Upper lobe of left lung (tissue), 4 donors: ENCODE data around the gene PCCA.

Experiments
- EP300 ChIP-seq, 4 donors: sonication (generic); formaldehyde crosslinking; IDR thresholded peaks; one replicate each; pipeline ENCODE4 v1.5.1; 2017; ENCODE audit warnings: antibody characterized with exemption in 4 of 4, control low read depth in 2 of 4
- TF ChIP-seq, protein P1 (sequence below), 6 experiments: fragments of 450-650 bp in 4 of 6; fragments of 200-600 bp in 2 of 6; sonication (generic) in 2 of 6; IDR thresholded peaks; one replicate each; pipeline ENCODE4 v1.5.1; 2016 to 2019; ENCODE audit warnings: antibody characterized with exemption in 6 of 6

DNA sequence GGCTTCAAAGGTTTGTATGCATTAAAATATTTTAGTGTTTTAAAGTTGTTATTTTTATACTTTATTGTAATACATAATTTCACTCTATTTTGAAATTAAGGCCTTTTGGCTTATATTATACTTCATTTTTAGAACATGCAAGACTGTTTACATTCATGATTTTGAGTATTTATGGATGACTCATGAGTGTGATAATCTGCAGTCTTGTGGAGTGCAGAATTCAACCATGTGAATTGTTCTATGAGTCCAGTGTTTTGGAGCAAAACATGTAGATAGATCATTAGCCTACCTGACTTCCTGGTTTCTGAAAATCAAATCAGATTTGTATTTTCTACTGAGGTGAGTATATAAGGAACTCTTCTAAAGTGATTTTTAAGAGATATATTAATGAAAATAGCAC lies 241.8 kb downstream of the PCCA start:
- no peak for TF ChIP-seq EP300 (IDR thresholded peaks at IDR 0.05)
- TF ChIP-seq, protein P1, sequence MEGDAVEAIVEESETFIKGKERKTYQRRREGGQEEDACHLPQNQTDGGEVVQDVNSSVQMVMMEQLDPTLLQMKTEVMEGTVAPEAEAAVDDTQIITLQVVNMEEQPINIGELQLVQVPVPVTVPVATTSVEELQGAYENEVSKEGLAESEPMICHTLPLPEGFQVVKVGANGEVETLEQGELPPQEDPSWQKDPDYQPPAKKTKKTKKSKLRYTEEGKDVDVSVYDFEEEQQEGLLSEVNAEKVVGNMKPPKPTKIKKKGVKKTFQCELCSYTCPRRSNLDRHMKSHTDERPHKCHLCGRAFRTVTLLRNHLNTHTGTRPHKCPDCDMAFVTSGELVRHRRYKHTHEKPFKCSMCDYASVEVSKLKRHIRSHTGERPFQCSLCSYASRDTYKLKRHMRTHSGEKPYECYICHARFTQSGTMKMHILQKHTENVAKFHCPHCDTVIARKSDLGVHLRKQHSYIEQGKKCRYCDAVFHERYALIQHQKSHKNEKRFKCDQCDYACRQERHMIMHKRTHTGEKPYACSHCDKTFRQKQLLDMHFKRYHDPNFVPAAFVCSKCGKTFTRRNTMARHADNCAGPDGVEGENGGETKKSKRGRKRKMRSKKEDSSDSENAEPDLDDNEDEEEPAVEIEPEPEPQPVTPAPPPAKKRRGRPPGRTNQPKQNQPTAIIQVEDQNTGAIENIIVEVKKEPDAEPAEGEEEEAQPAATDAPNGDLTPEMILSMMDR (IDR thresholded peaks at IDR 0.05) = no peak
